Measurements from ENCODE around the gene ZDHHC5. TPM values are rescaled to one million over a fixed set of nuclear protein-coding genes. Genes with fewer than 3 reads are reported as not detected.
"Not testable (repeated sequence)": the region's sequence is repeated elsewhere in the genome, so short reads cannot be mapped to it uniquely, and the experiment has no call there.

ZDHHC5 gene
- total RNA-seq, 1 donor from 2014 or later = 71.3 TPM

DNA sequence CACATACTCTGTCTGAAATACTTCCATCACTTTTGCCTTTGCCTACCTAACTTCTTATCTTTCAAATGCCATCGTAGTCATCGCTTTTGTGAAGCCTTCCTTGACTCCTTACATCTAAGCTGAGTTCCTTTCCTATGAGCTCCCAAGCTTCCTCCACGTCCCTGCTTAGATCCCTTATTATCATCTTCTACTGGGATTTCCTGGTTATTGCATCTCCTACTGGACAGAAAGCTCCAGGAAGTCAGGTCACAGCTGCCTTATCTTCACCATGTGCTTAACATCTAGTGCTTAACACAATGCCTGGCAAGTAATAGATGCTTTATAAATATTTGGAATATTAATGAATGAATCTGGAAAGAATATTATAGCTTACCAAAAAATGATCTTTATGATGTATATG is 24.1 kb upstream of the ZDHHC5 start:
- no peak for DNase-seq (ENCODE audit: extremely low read depth, low read depth, low spot score)

- no peak for DNase-seq (ENCODE audit: extremely low read depth, low read depth, low spot score)
Measured at GRCh38 chr11:57644748-57645688, 22.9 kb upstream of the ZDHHC5 start.

DNA sequence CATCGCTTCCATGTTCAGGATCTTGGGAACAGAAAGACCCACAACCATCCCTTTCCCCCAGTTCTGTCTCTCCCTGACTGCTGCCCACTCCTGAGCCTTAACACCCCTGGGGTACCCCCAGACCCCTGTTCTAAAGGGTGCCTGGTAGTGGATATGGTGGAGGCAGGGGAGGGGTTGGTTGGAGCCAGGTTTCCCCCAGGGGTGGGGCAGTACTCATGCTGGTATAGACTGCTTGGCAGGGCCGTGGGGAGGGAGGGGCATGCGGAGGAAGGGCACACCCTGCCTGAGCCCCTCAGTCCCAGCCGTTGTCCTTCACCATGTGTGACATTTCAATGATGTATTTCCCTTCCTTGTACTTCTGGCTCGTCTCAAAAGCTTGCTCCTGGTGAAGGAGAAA is 22.2 kb upstream of the ZDHHC5 start:
- no peak for DNase-seq (ENCODE audit: extremely low read depth, low read depth, low spot score)

DNA sequence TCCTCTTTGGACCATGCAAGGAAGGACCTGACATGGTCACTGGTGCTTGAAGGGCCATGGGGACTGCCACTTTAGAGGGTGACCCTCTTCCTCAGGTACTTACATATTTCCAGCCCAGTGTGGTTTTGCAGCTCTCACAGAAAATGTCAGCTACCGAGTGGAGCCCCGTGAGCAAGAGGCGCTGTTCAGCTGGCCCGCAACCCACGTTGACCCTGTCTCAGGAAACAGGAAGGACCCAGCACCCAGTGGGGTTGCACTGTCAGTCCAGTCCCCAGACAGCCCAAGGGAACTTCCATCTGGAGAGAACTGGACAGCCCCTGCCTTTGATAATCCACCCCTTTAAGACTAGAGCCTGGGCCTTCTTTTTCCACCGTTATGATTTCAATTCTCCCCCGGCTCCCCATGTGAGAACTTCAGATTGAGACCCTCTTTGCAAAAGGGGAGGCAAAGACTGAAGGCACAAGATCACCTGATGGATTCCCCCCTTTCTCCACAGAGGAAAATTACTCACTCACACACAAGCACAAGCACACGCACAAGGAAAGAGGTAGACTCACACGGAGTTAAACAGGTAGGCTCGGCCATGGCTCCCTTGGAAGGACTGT is 21.6 kb upstream of the ZDHHC5 start:
- no peak for DNase-seq (ENCODE audit: extremely low read depth, low read depth, low spot score)

GRCh38 chr11:57646799-57647303 is 21.1 kb upstream of the ZDHHC5 start:
- no peak for DNase-seq (ENCODE audit: extremely low read depth, low read depth, low spot score)

DNA sequence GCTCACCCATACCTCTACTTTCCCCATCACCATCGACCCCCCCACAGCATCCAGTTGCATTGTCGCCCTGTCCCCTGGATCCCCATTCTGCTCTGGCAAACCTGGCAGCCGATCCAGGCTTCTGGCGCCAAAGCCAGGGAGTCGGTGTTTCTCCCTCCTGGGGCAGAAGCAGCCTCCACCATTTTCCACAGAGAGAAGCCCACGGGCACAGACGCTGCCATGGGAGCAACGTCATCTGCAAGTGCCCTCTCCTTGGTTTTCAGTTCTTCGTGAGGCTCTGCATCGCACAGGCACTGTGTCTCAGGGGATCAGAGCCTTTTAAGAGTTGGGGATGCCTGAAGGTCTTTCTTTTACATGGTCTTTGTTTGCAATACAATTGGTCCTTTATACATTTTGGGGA is 20.5 kb upstream of the ZDHHC5 start:
- DNase-seq (ENCODE audit: extremely low read depth, low read depth, low spot score) = no peak

DNA sequence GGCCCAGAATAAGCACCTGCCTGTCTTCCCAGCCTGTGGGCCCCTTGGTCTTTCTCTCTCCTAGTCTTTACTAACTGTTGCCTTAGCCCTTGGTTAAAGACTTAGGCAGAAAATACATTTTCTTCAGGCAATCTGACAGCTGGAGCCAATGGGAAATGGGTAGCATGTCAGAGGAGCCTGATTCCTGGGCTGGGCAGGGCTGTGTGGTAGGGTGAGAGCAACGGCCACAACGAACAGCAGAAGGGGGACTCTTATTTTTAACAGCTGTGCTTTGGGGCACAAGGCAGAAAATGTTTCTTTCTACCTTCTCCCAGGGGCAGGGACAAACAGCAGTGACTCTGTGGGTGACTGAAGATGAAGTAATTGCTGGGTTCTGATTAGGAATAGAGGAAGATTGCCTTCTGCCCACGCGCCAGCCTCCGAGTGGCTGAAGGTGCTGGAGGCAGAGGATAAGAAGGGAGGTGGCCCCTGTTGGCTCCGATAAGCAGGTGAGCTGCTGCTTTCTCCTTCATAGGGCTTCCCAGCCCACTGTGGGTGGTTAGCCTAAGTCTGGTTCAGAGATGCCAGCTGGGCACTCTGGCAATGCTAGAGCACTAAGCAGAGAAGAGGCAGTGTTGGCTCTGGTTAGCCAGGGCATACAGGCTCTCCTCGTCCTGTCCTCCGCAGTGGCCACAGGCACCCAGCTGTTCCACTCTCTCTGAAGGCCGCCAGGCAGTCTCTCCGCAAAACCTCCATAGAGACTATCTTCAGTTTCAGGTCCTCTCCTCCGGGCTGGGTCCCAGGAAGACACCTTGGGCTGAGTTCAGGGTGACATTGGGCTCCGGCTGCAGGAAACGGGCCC is 19.7 kb upstream of the ZDHHC5 start:
- DNase-seq (ENCODE audit: extremely low read depth, low read depth, low spot score) = no peak

GRCh38 chr11:57648801-57649735 is 18.8 kb upstream of the ZDHHC5 start:
- no peak for DNase-seq (ENCODE audit: extremely low read depth, low read depth, low spot score)

- DNase-seq (ENCODE audit: extremely low read depth, low read depth, low spot score) = no peak
Measured at GRCh38 chr11:57649826-57650738, 17.8 kb upstream of the ZDHHC5 start, which contains the start of gene YPEL4. YPEL4 (minus strand) TSS chr11:57649912; CDS start chr11:57647107, 2,805 bp downstream.

- DNase-seq (ENCODE audit: extremely low read depth, low read depth, low spot score) = no peak
Measured at GRCh38 chr11:57650739-57651090, 17.2 kb upstream of the ZDHHC5 start.

- DNase-seq (ENCODE audit: extremely low read depth, low read depth, low spot score) = no peak
Measured at GRCh38 chr11:57651408-57651807, 16.5 kb upstream of the ZDHHC5 start.

DNA sequence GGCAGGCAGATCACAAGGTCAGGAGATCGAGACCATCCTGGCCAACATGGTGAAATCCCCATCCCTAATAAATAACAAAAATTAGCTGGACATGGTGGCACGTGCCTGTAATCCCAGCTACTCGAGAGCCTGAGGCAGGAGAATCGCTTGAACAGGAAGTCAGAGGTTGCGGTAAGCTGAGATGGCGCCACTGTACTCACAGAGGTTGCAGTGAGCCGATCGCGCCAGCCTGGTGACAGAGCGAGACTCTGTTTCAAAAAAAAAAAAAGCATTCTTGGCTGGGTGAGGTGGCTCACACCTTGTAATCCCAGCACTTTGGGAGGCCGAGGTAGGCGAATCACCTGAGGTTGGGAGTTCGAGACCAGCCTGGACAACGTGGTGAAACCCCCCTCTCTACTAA is 15.7 kb upstream of the ZDHHC5 start:
- not testable (repeated sequence) for DNase-seq (ENCODE audit: extremely low read depth, low read depth, low spot score)

DNA sequence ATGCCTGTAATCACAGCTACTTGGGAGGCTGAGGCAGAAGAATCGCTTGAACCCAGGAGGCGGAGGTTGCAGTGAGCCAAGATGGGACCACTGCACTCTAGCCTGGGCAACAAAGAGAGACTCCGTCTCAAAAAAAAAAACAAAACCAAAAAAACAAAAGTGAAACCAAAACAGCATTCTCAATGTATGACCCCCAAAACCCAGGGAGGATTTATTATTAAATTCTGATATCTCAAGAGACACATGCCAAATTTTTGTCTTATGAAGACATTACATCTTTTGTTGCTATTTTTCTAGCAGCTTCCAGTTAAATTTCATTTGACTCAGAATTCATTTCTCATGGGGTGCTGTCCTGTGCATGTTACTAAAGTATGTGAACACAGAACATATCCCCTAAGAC is 15.3 kb upstream of the ZDHHC5 start:
- no peak for DNase-seq (ENCODE audit: extremely low read depth, low read depth, low spot score)

GRCh38 chr11:57653163-57653562 is 14.8 kb upstream of the ZDHHC5 start:
- DNase-seq (ENCODE audit: extremely low read depth, low read depth, low spot score) = no peak

GRCh38 chr11:57656885-57657193 is 11.1 kb upstream of the ZDHHC5 start:
- no peak for DNase-seq (ENCODE audit: extremely low read depth, low read depth, low spot score)

DNA sequence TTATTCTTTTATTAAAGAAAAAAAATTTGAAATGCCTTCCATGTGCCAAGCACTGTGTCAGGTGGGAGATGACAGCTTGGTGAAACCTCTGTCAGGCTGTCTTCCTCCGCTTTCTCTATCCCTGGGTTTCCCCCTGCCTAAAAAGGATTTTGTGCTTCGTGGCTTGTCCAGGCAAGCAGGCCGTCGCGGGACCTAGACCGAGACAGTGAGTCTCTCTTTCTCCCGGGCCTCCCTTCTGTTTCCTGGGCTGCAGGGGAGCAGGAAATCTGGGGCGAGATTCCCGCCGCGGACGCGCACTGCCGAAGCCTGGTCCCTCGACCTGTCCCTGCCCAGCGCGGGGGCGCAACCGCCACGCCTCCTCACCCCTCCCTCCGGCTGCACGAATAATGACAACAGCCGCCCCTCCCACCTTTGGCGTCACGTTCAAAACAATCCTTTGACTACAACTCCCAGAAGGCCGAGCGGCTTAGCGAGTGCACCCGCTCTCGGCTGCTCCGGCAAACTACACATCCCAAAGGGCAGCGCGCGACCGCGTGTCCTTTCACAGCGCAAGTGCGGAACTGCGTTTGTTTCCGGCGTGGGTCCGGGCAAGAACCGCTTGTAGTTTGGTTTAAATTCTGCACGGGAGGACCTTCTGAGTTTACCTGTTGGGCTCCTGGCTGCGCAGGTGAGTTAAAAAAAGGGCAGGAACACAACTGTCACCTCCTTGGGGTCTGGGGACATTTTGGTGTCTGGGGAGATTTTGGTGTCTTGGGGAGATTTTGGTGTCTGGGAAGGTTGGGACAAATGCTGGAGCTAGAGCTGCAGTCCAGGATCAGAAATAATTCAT is 10.5 kb upstream of the ZDHHC5 start, which contains the start of gene CLP1:
Gene CLP1, plus strand, starts transcription at position 569 of the 829 bp plus-strand sequence. CDS start 1,715 bp downstream, outside the sequence.
- peak; percentile 89 for DNase-seq (ENCODE audit: extremely low read depth, low read depth, low spot score)

DNA sequence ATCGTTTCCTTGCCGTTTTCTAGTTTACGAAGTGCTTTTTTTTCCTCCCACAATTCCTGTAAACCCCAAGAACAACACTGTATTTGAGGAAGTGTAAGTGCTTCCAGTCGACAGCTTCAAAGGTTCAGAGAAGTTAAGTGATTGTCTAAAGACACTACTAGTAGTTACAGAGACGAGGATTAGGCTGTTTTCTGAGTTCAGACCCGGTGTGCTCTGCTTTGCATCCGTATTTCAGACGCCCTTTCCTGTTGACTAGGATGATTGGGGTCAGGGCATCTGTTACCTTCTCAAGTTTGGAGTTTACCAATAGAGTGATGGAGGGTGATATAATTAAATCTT is 9.9 kb upstream of the ZDHHC5 start:
- DNase-seq (ENCODE audit: extremely low read depth, low read depth, low spot score) = no peak

DNA sequence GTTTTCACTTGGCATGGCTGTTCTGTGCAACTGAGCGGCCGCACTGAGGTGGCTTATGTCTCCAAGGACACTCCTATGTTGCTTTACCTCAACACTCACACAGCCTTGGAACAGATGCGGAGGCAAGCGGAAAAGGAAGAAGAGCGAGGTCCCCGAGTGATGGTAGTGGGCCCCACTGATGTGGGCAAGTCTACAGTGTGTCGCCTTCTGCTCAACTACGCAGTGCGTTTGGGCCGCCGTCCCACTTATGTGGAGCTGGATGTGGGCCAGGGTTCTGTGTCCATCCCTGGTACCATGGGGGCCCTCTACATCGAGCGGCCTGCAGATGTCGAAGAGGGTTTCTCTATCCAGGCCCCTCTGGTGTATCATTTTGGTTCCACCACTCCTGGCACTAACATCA is 8.2 kb upstream of the ZDHHC5 start:
- no peak for DNase-seq (ENCODE audit: extremely low read depth, low read depth, low spot score)

Data from glomerular endothelial cell (primary cell).